H1 (cell line): Measurements from ENCODE around the gene MYLK2. TPM values are rescaled to one million over a fixed set of nuclear protein-coding genes. Genes with fewer than 3 reads are reported as not detected.

ENCODE experiments used
- CTCF ChIA-PET: fragments of 300-600 bp; sonication (Branson Sonifier 250); formaldehyde crosslinking; loops from one replicate; lab custom pipeline; 2021; ENCODE audit not compliant: partially characterized antibody; lab: Charles Lee
- POLR2A ChIA-PET: fragments of 300-600 bp; sonication (Branson Sonifier 250); formaldehyde crosslinking; loops from one replicate; lab custom pipeline; 2021; ENCODE audit warnings: inconsistent platforms; ENCODE audit not compliant: partially characterized antibody; lab: Charles Lee
- DNase-seq, 2 experiments: peaks; one replicate each; pipeline versions ENCODE4 v3.0.0 to v3.0.0-alpha.2; 2010 to 2022; ENCODE audit warnings: low spot score in 2 of 2, low read depth in 1 of 2, mixed read lengths in 1 of 2
- FAIRE-seq: peaks from 2 replicates; lab custom pipeline; 2011; peaks lifted over from hg19 to GRCh38; lab: Jason Lieb, UNC
- H2AFZ ChIP-seq: 2 replicates; pipeline ENCODE4 v1.8.1; 2012; ENCODE audit warnings: low read length, inconsistent platforms
- H2AK5ac ChIP-seq: 2 replicates; pipeline ENCODE4 v1.6.1; 2013; ENCODE audit warnings: low read depth, low read length
- H2BK120ac ChIP-seq: replicated peaks from 2 replicates; pipeline ENCODE3; 2013; ENCODE audit warnings: low read depth, low read length, inconsistent platforms
- H2BK12ac ChIP-seq: 2 replicates; pipeline ENCODE4 v1.6.1; 2013; ENCODE audit warnings: low read depth, low read length
- H2BK15ac ChIP-seq: 2 replicates; pipeline ENCODE4 v1.6.1; 2013; ENCODE audit warnings: low read length
- H2BK20ac ChIP-seq: 2 replicates; pipeline ENCODE4 v1.6.1; 2013; ENCODE audit warnings: low read length
- H2BK5ac ChIP-seq: 2 replicates; pipeline ENCODE4 v1.6.1; 2013; ENCODE audit warnings: low read depth, low read length
- H3K14ac ChIP-seq: 2 replicates; pipeline ENCODE4 v1.6.1; 2013; ENCODE audit warnings: inconsistent platforms; ENCODE audit not compliant: insufficient read length
- H3K18ac ChIP-seq: 2 replicates; pipeline ENCODE4 v1.6.1; 2013; ENCODE audit warnings: low read length; ENCODE audit errors: extremely low read depth
- H3K23ac ChIP-seq: 2 replicates; pipeline ENCODE4 v1.6.1; 2013; ENCODE audit warnings: inconsistent platforms; ENCODE audit not compliant: insufficient read length
- H3K23me2 ChIP-seq: 2 replicates; pipeline ENCODE4 v1.6.1; 2013; ENCODE audit warnings: low read depth, low read length
- H3K27ac ChIP-seq: 2 replicates; pipeline ENCODE4 v1.6.1; 2011; ENCODE audit warnings: low read depth, low read length, inconsistent platforms
- H3K27me3 ChIP-seq, 4 experiments: replicated peaks in 1 of 4; 1 replicate in 1 of 4; 2 replicates in 3 of 4; pipeline versions ENCODE4 v1.6.1 to v1.8.1; 2011 to 2013; ENCODE audit warnings: low read length in 3 of 4, mild to moderate bottlenecking in 3 of 4, inconsistent platforms in 2 of 4, mixed read lengths in 2 of 4, moderate library complexity in 1 of 4; ENCODE audit not compliant: control insufficient read depth in 3 of 4, insufficient read depth in 3 of 4; ENCODE audit errors: extremely low read depth in 1 of 4
- H3K36me3 ChIP-seq, 4 experiments: 2 replicates each; pipeline versions ENCODE4 v1.6.1 to v1.8.1; 2011 to 2013; ENCODE audit warnings: mild to moderate bottlenecking in 4 of 4, low read length in 3 of 4, moderate library complexity in 2 of 4, control low read depth in 1 of 4, inconsistent platforms in 1 of 4; ENCODE audit not compliant: insufficient read depth in 4 of 4, control insufficient read depth in 2 of 4
- H3K4ac ChIP-seq: replicated peaks from 2 replicates; pipeline ENCODE3; 2013; ENCODE audit warnings: low read length, low read depth, mixed read lengths, inconsistent platforms; ENCODE audit not compliant: insufficient read length
- H3K4me1 ChIP-seq, 4 experiments: replicated peaks in 1 of 4; 1 replicate in 1 of 4; 2 replicates in 3 of 4; pipeline versions ENCODE4 v1.6.1 to v1.8.1; 2011 to 2013; ENCODE audit warnings: low read length in 3 of 4, inconsistent platforms in 2 of 4, mixed read lengths in 1 of 4; ENCODE audit not compliant: insufficient read depth in 4 of 4, control insufficient read depth in 3 of 4
- H3K4me2 ChIP-seq, 2 experiments: 2 replicates each; pipeline versions ENCODE4 v1.6.1 to v1.8.1; 2011 to 2013; ENCODE audit warnings: low read depth in 2 of 2, low read length in 2 of 2, control low read depth in 1 of 2, inconsistent platforms in 1 of 2, mild to moderate bottlenecking in 1 of 2; ENCODE audit not compliant: insufficient read depth in 1 of 2
- H3K4me3 ChIP-seq, 4 experiments: fragments of 200-600, 300-600 bp in 1 of 4; sonication (generic), shearing (Covaris generic), sonication (Bioruptor Twin) in 1 of 4; 2 replicates each; pipeline versions ENCODE4 v1.5.1 to v1.8.1; 2011 to 2016; ENCODE audit warnings: low read length in 4 of 4, low read depth in 3 of 4, control low read depth in 2 of 4, inconsistent platforms in 2 of 4, mild to moderate bottlenecking in 2 of 4, mixed read lengths in 1 of 4, moderate library complexity in 1 of 4; ENCODE audit not compliant: insufficient read depth in 2 of 4; ENCODE audit errors: extremely low read depth in 1 of 4
- H3K56ac ChIP-seq: replicated peaks from 2 replicates; pipeline ENCODE3; 2013; ENCODE audit warnings: low read depth, mild to moderate bottlenecking, mixed read lengths, low read length, inconsistent platforms; ENCODE audit not compliant: insufficient read length
- H3K79me1 ChIP-seq: 2 replicates; pipeline ENCODE4 v1.6.1; 2013; ENCODE audit warnings: low read depth, low read length, control low read depth
- H3K79me2 ChIP-seq, 2 experiments: 2 replicates each; pipeline versions ENCODE4 v1.6.1 to v1.8.1; 2012 to 2013; ENCODE audit warnings: low read length in 2 of 2, mild to moderate bottlenecking in 2 of 2, inconsistent platforms in 1 of 2; ENCODE audit not compliant: insufficient read depth in 2 of 2, control insufficient read depth in 1 of 2
- H3K9ac ChIP-seq, 4 experiments: replicated peaks in 1 of 4; 1 replicate in 1 of 4; 2 replicates in 3 of 4; pipeline versions ENCODE4 v1.6.1 to v1.8.1; 2011 to 2013; ENCODE audit warnings: low read depth in 3 of 4, low read length in 3 of 4, control low read depth in 2 of 4, mild to moderate bottlenecking in 2 of 4, moderate library complexity in 2 of 4, inconsistent platforms in 1 of 4; ENCODE audit errors: extremely low read depth in 1 of 4
- H3K9me3 ChIP-seq, 2 experiments: 2 replicates each; pipeline versions ENCODE4 v1.6.1 to v1.8.1; 2012 to 2013; ENCODE audit warnings: mild to moderate bottlenecking in 2 of 2, moderate library complexity in 2 of 2, control low read depth in 1 of 2, inconsistent platforms in 1 of 2, low read depth in 1 of 2, low read length in 1 of 2, mixed read lengths in 1 of 2; ENCODE audit not compliant: insufficient read depth in 2 of 2
- H4K20me1 ChIP-seq, 2 experiments: replicated peaks in 1 of 2; 2 replicates each; pipeline versions ENCODE3 to v1.8.1; 2011 to 2013; ENCODE audit warnings: inconsistent platforms in 2 of 2, low read length in 2 of 2, mild to moderate bottlenecking in 1 of 2; ENCODE audit not compliant: insufficient read depth in 2 of 2, control insufficient read depth in 1 of 2
- H4K5ac ChIP-seq: 2 replicates; pipeline ENCODE4 v1.6.1; 2013; ENCODE audit warnings: low read length, low read depth, mixed read lengths, inconsistent platforms; ENCODE audit not compliant: insufficient read length
- H4K8ac ChIP-seq: 2 replicates; pipeline ENCODE4 v1.8.0; 2013; ENCODE audit warnings: mild to moderate bottlenecking, moderate library complexity, low read length, inconsistent platforms; ENCODE audit not compliant: insufficient read depth; ENCODE audit errors: extremely low read depth
- H4K91ac ChIP-seq: replicated peaks from 2 replicates; pipeline ENCODE3; 2013; ENCODE audit warnings: low read length, mixed read lengths, inconsistent platforms; ENCODE audit not compliant: insufficient read length
- CBX8 ChIP-seq: fragments of 300-800, 300-1000 bp; sonication (generic); IDR thresholded peaks from 2 replicates; pipeline ENCODE4 v1.7.1; 2016; ENCODE audit warnings: low read depth, low read length, borderline replicate concordance
- WGBS, 2 experiments: shearing (Covaris generic) in 1 of 2; methylation state at CpG; one replicate each; pipeline versions ENCODE4 v1.1.6 to v1.1.7; 2013 to 2015; ENCODE audit warnings: low lambda C conversion rate in 2 of 2, mixed read lengths in 2 of 2, inconsistent platforms in 1 of 2, low coverage in 1 of 2, missing lambda C conversion rate in 1 of 2; ENCODE audit not compliant: insufficient replicate concordance in 2 of 2, insufficient coverage in 1 of 2, insufficient read length in 1 of 2; ENCODE audit errors: extremely low coverage in 1 of 2, missing lambda C conversion rate in 1 of 2; 5-methylcytosine and 5-hydroxymethylcytosine counted together
- polyA plus RNA-seq, 7 experiments: library from polyadenylated mRNA; depleted of rRNA in 3 of 7; stranded (reverse) in 5 of 7; unstranded in 2 of 7; fragments of >200 nt in 5 of 7; fragments of 200-250 nt in 2 of 7; gene quantifications; 1 replicate in 5 of 7; 2 replicates in 1 of 7; 4 replicates in 1 of 7; pipeline versions ENCODE4 v1.2.1 to v1.2.3, GENCODE V29; 2011 to 2013; ENCODE audit warnings: missing spikeins in 2 of 7, mixed read lengths in 2 of 7
- total RNA-seq: library from RNA; stranded (reverse); fragmentation: NEBNext Ultra II Directional; extraction: Animal tissue kit (Norgen Biotek cat#: 25700); gene quantifications from 2 replicates; pipeline ENCODE4 v1.2.1, GENCODE V29; 2021
- TF ChIP-seq, protein P1 (sequence below): IDR thresholded peaks from 2 replicates; pipeline ENCODE4 v1.6.1; 2012; ENCODE audit warnings: inconsistent platforms

MYLK2 gene
- total and polyA plus RNA-seq, 2 of the 8 experiments (the other 6 are each of a cell fraction or from before 2014, with no cell fraction given): 0.22 to 0.26 TPM

- H4K8ac ChIP-seq: no peak overlapping the region
- no peaks in the 10 kb centered on the region for H3K9me3 ChIP-seq
- H3K23me2 ChIP-seq: no peaks in the 10 kb centered on the region
- H2BK5ac ChIP-seq: no peak overlapping the region
- H3K27ac ChIP-seq: no peak overlapping the region
- CTCF ChIA-PET: interaction anchor here (0.6 to 8.6 kb wide), 39 partner anchors 10 to 297 kb away, joined by 3 to 111 read pairs (median 5); partner anchors contain the start of genes DUSP15, MYLK2, PDRG1 and TTLL9
- peaks cover 0 to 10% (median 5%) of the 10 kb centered on the region in 4 experiments; a peak in 4 of 7 replicates for H3K4me1 ChIP-seq
- H2AFZ ChIP-seq: no peak overlapping the region
- no peak overlapping the region for H3K4ac ChIP-seq
- no peaks in the 10 kb centered on the region for H3K79me1 ChIP-seq
- H2BK20ac ChIP-seq: no peak overlapping the region
- FAIRE-seq: no peak
- H3K18ac ChIP-seq: no peak overlapping the region
- no peaks in the 10 kb centered on the region for H4K20me1 ChIP-seq
- H3K56ac ChIP-seq: no peak overlapping the region
- no peak overlapping the region for H2BK15ac ChIP-seq
- DNase-seq: no peak
- TF ChIP-seq CBX8: no peak
- TF ChIP-seq, protein P1, sequence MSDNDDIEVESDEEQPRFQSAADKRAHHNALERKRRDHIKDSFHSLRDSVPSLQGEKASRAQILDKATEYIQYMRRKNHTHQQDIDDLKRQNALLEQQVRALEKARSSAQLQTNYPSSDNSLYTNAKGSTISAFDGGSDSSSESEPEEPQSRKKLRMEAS: no peak
- H3K9ac ChIP-seq: no peak overlapping the region
- POLR2A ChIA-PET: no interaction called here
- no peak overlapping the region for H2AK5ac ChIP-seq
- peaks cover 5 to 34% (median 27%) of the 10 kb centered on the region in 4 experiments for H3K27me3 ChIP-seq
- no peak overlapping the region for H3K4me3 ChIP-seq
- no peak overlapping the region for H3K4me2 ChIP-seq
- H3K14ac ChIP-seq: no peak overlapping the region
- no peak overlapping the region for H4K5ac ChIP-seq
- no peak overlapping the region for H3K23ac ChIP-seq
- H3K79me2 ChIP-seq: no peaks in the 10 kb centered on the region
- H3K36me3 ChIP-seq: no peaks in the 10 kb centered on the region
- no peak overlapping the region for H4K91ac ChIP-seq
- 91% methylated on average over 7 of the region's 7 CpGs; no CpG with 5 or more reads in 1 of the 2 experiments for WGBS, 2 experiments
- no peak overlapping the region for H2BK120ac ChIP-seq
- H2BK12ac ChIP-seq: no peak overlapping the region
Observed at GRCh38 chr20:31853481-31853880, 34.3 kb downstream of the MYLK2 start.
